Stimulated activated CD8-positive, alpha-beta memory T cell treated with anti-CD3 and anti-CD28 coated beads, Interleukin-4, amount 100 ng/mL, for 24 hours (primary cell): ENCODE data around the gene NR2C2AP.

Experiments
- DNase-seq: peaks from one replicate; pipeline ENCODE4 v3.0.0-alpha.2; 2020; ENCODE audit warnings: low read depth

Gene NR2C2AP

DNA sequence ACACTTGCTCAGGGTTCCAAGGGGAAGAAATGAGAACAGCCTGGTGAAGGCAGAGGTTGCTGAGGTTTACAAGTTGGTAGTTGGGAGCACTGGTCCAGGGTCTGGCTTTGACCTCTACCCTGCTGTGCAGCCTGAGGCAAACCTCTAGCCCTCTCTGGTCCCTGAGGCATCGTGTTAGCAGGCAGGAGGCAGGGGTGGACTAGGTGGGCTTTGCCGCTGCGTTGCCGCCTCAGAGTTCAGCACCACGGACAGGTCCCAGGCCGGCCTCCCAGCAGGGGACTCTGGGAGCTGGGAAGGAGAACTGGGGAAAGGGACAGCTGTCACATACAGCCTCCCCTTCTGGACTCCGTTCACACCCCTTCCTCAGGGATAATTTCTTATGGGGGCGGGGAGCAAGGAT lies 11.7 kb upstream of the NR2C2AP start:
- no peak for DNase-seq

DNA sequence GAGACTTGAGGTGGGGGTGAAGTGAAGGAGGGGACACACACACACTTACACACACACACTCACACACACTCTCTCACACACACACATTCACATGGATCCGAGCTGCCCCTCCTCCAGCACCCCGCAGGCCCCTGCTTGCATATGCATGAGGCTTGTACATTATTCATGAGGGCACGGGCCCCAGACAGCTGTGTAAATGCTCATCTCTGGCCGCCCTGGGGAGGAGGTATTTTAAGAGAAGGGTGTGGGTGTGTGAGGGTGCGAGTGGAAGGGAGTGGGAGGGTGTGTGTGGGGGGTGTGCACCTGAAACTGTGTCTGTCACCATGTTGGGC lies 10.9 kb upstream of the NR2C2AP start:
- no peak for DNase-seq

DNA sequence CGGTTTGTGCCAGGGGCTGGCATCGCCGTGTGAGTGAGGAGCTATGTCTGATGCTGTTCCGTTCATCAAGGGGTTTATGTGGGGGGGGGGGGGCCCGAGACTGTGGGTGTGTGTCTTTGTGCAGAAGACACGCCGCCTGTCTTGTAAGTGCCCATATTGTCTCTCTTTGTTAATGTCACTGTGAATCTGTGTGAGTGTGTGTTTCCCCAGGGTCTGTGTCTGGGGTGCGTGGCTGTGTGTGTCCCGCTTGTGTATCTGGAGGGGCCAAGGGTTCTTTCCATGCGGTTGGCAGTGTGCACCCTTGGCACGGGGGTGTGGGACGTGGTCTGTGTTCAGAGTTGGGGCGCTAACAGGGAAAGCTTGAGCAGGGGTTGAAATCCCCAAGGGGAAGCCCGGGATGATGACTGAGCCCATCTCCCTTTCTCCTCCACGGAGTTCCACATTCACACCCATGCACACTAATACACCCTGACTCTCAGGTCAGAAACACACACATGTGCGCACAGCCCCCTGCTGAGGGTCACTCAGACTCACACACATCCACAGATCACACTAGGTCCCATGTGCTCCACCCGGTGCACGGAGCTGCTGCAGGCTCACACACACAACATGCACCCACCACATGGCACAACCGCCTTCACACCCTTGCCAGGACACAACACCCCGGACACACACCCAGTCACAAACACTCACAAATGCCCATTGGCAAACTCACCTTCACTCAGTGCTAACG lies 10.4 kb upstream of the NR2C2AP start:
- no peak for DNase-seq

DNA sequence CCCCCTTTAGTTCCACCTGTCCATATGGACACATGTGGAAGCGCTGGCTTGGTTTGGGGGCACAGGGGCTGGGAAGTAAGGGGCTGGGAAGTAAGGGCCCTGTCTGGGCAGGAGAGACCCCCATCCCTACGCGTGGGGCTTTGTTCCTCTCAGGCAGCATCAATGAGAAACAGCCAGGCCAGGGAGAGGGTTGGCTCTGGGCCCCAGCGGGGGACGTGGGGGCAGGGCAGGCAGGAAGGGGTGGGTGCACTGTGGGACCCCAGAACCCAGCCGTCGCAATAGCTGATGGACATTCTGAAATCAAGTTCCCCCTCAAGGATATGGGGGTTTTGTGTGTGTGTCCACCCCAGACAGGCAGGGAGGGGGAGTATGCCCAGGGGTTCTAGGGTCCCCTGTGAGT lies 9.7 kb upstream of the NR2C2AP start:
- no peak for DNase-seq

DNA sequence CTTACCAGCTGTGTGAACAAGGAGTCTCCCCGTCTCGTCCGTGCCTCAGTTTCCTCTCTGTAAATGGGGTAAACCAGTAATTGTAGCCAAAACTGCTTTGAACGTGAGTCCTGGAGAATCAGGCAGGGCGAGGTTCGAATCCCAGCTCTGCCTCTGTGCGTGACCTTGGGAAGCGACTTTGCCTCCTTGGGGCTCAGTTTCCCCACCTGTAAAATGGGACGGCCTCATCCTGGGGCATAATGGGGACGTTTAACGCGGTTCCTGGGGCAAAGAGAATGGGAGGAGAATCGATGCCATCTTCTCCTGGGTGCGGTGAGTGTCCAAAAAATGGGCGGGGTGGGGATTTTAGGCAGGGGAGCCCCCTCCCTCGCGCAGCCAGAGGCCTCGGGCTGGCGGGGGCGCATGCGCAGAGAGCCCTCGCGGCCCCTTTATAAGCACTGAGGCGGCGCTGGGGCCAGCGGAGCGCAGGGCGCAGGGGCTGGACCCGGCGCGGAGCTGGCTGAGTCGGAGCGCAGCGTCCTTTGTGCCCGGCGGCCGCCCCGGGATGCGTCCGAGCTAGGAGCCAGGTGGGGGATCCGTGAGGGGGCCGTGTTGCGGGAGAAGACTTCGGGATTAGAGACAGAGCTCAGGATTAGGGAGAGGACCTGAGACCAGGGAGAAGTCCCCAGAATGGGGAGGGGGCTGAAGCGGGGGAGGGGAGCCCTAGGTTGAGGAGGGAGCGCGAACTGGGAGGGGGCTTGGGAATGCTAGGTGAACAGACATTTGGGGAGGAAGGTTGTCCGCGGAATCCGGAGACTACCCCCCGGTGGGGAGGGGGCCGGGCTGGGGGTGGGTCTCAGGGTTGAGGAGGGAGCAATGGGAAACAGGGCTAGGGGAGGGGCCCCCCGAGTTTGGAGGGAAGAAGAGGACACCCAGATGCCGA lies 8.5 kb upstream of the NR2C2AP start, which contains the start of gene NCAN:
TSS of gene NCAN (plus strand) at position 460 of the 922 bp plus-strand sequence. CDS start 4,996 bp downstream, outside the sequence.
- DNase-seq, result no peak

DNA sequence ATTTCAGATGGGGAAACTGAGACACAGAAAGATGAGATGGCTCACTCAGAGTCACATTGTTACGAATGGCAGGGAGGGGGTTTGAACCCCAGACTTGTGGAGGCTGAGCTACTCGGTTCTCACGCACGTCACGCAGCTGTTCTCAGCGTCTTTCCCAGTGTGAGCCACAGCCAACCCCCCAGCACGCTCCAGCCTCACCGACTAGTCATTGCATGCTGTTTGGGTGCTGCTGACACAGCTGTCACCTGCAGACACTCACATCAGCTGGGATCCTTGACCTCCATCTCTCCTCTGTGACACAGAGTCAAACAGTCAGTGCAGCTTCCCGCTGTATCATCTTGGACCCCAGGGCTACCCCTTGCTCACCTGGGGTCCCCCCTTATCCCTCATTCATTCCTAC lies 6.2 kb upstream of the NR2C2AP start:
- DNase-seq, result no peak

DNA sequence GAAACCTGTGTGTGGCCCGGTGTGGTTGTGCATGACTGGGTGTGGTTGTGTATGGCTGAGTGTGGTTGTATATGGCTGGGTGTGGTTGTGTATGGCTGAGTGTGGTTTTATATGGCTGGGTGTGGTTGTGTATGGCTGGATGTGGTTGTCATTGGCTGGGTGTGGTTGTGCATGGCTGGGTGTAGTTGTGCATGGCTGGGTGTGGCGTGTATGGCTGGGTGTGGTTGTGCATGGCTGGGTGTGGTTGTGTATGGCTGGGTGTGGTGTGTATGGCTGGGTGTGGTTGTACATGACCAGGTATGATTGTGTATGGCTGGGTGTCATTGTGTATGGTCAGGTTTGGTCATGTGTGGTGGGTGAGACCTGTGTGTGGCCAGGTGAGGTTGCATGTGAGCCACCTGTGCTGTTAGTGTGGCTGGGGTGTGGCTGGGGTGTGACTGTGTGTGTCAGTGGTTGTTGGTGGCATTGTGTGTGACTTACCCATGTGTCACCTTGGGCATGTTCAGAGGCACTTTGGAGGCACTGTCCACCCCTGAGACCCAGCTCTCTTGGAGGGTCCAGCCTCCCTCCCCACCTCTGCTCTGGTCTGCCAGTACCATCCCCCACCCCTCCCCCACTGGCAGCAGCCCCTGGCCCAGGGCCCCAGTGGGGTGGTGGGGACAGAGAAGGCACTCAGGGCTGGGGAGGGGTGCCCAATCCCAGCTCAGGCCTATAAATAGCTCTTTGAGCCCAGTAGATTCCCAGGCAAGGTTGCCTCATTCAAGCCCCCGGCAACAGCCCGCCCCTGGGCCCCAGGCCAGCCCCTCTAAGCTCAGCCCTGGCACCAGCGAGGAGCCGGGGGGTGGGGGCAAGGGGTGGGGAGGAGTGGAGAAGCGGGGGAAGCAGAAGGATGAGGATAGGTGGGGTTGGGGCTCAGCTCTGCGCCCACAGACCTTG lies 4.7 kb upstream of the NR2C2AP start:
- no peak for DNase-seq

DNA sequence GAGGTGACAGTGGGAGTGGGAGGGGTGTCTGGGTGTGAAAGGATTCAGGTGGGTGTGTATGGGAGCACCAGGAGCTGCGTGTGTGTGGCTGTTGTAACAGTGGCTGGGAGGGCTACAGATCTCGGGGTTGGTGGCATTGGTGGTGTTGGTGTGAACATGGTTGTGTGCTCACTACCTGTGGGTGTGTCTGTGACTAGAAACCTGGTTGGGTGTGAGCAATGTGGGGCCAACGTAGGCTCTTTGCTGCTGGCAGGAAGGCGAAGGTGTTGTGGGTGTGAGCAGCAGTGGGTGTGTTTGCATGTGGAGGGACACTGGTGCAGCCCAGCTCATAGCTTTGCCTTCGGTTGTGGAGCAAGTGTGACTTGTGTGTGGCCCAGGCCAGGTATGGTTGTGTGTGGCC lies 3.7 kb upstream of the NR2C2AP start:
- DNase-seq, result no peak

DNA sequence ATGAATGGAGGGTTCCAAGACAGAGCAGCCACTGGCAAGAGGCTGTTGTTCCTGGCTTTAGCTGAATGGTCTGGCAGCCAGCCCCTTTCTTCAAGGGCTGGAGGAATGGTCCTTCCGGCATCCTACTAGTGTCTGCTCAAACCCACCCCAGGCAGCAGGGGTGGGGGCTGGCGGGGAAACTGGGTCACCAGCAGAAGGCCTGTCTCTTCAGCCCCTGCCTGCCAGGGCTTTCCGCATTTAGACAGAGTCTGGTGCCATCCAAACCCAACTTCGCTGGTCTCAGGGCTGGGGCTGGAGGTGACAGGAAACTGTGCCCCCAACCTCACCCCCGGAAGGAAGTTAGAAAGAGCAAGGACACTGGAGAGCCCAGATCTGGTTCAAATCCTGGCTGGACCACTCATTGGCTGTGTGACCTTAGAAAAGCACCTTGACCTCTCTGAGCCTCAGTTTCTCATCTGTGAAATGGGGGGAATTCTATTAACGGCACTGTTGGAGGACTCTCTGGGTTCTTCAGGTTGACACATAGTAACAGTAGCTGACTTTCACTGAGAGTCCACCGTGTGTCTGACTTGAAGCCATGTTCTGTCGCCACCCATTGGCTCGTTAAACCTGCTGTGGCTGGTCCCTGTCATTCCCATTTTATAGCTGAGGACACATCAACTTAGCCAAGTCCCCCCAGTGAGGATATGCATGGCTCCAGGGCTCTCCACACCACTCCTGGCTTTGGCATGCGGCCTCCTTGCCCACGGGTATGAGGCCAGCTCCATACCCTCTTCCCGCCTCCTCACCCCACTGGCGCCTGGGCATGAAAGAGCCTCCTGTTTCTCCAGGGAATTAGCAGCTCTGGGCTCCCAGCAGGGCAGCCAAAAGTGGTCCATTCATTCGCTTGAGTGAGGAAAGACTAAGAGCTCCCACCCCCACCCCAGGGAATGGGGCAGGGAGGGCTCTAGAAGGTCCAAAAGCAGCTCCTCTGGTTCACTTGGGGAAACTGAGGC lies 2.5 kb upstream of the NR2C2AP start:
- DNase-seq, result no peak

DNA sequence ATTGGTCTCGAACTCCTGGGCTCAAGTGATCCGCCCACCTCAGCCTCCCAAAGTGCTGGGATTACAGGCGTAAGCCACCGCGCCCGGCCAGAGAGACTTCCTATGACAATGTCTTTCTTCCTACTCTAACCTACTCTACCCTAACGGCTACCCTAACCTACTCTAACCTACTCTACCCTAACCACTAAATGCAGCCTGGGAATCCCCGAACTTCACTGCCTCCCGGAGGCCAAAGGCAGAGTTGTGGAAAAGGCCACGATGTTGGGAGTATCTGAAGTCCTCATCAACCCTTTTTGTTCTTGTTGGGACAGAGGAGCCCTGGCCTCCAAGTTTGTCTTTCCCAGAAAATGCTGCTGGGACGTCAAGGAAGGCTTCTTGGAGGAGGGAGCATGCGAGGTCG lies 967 bp upstream of the NR2C2AP start:
- DNase-seq, result no peak

DNA sequence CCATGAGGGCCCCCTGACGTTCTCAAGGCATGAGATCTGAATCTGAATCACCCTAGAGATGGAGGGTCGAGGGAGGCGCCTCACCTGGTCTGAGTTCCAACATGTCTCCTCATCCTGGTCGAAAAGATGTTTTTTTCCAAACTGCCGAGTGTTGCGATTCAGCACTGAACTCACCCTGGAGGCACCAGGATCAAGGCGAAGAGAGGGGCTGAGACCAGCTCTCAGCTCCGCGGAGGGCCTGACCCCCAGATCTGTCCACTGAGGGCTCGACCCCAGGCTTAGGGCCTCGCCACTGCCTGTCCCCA lies 555 bp downstream of the NR2C2AP start:
- no peak for DNase-seq

DNA sequence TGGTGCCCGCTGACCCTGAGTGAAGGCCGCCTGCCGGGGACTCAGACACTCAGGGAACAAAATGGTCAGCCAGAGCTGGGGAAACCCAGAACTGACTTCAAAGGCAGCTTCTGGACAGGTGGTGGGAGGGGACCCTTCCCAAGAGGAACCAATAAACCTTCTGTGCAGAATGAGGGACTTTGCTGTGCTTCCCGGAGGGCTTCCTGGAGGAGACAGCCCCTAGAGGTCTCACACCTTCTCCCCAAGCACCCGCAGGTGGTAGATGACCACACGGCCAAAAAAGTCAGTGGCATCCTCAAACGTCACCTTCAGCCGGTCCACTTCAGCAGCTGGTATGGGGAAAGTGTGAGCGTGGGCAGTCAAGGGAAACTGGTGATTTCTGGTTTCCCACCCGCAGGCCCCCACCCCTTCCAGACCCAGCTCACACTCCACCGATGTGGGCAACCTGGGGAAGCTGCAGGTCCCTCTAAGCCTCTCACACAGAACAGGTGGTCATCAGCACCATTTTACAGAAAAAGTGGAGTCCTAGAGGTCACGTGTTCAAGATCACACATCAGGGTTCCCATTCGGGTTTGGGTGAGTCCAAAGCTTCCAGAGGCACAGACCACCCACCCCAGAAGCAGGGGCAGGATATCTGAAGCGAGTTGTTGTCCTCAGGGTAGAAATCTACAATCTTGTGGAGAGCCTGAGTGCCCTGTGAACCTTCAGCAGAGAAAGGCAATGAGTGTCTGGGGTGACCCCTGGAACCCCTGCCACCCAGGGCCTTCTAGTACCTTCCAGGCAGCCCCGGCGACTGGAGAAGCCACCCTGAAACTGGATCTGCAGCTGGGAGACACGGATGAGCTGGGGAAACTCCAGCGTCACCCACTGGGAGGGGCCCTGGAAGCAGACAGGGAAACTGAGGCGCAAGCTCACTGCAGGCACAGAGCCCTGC lies 1.2 kb downstream of the NR2C2AP start:
- DNase-seq, result no peak

DNA sequence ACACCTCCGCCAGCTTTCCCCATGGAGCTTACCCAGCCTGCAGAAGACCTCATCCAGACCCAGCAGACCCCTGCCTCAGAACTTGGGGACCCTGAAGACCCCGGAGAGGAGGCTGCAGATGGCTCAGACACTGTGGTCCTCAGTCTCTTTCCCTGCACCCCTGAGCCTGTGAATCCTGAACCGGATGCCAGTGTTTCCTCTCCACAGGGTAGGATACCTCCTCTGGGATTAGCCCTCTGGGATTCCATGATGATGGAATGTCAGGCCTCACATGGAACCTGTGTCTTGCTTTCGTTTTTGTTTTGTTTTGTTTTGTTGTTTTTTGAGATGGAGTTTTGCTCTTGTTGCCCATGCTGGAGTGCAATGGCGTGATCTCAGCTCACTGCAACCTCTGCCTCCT lies 9.3 kb downstream of the NR2C2AP start:
- DNase-seq, result no peak

DNA sequence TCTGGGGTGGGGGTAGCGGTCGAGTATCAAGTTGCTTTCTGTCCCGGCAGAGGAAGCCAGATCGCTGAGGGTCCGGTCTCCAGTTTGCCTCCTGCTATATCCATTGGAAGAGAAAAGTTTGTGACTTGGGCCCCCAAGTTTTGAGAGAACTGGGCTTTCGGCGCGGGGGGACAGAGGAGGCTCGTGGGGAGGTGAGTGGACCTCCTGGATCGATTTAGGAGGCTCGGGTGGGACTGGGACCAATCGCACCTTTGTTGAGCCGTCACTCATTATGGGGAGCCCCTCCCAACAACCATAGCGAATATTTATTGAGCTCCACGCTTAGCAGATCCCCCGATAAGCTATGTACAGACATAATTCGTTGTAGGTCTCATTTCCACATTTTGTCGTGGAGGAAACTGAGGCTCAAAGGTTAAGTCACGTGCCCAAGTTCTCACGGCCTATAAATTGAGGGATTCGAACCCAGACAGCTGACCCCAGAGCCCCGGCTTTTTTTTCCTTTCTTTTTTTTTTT lies 10.2 kb downstream of the NR2C2AP start:
- DNase-seq, result no peak

DNA sequence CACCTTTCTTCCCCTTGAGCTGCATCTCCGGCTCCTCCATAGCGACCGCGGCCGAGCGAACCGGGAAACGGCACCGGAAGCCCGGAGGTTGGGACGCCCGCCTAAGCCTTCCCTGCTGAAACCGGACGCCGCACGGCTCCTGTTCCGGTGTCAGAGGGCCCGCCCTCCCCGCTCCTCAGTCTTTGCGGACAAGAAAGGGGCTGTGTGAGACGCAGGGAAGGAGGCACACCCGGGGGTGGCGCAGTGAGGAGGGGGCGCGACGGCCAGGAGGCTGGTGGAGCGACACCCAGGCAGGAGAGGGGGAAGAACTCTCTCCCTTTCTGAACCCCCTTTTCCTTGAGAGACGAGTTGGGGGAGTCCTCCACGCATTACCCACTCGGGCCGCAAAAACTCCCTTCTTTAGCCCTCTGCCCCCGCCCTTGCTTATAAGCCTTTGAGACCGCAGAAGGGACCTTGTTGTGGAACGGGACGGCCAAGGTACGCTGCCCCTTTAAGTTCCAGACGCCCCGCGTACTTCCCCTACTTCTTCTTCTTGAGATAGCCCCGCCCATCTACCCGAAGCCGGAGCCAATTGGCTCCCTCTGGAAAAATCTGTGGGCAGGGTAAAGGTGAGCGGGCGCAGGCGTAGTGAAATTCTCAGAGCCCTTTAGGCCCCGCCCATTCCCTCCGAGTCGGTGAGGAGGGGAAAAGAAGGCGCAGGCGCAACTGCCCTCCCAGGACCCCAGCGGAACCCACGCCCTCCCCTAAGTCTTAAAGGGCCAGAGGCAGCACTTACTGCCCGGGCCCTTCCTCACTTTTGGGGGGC lies 10.9 kb downstream of the NR2C2AP start, which contains the start of the genes BORCS8 and RFXANK:
TSS of gene BORCS8 (minus strand) at position 75 of the 805 bp plus-strand sequence. CDS start at position 40, 35 bp downstream.
TSS of gene RFXANK (plus strand) at position 181 of the 805 bp plus-strand sequence. CDS start 1,689 bp downstream, outside the sequence.
- DNase-seq, result peak; percentile 97

DNA sequence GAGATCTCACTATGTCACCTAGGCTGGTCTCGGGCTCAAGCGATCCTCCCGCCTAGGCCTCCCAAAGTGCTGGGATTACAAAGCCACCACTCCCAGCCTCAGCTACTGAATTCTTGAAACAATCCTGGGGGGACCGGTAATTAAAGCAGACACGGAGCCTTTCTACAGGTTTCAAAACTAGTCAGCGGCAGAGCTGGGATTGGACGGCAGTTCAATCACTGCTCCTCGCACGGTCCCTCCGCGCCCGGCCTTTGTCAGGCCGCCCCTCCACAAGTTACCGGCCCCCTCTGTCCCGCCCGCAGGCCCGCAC lies 11.5 kb downstream of the NR2C2AP start:
- DNase-seq, result no peak

DNA sequence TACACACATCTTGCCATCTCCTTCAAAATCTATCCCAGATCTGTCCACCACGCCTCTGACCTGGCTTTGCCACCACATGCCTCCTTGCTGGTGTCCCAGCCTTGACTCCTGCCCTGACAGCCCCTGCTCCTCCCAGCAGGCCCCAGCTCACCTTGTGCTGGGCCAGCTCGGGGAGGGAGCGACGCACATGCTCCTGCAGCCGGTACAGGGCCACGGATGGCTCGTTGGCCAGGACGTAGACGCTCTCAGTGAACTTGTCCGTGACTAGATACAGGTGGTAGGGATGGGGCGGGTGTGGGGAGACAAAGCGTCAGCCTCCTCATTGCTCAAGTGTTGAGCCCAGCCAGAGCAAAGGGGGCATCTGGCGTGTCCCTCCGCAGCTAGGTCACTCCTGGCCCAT lies 16.5 kb downstream of the NR2C2AP start:
- no peak for DNase-seq

DNA sequence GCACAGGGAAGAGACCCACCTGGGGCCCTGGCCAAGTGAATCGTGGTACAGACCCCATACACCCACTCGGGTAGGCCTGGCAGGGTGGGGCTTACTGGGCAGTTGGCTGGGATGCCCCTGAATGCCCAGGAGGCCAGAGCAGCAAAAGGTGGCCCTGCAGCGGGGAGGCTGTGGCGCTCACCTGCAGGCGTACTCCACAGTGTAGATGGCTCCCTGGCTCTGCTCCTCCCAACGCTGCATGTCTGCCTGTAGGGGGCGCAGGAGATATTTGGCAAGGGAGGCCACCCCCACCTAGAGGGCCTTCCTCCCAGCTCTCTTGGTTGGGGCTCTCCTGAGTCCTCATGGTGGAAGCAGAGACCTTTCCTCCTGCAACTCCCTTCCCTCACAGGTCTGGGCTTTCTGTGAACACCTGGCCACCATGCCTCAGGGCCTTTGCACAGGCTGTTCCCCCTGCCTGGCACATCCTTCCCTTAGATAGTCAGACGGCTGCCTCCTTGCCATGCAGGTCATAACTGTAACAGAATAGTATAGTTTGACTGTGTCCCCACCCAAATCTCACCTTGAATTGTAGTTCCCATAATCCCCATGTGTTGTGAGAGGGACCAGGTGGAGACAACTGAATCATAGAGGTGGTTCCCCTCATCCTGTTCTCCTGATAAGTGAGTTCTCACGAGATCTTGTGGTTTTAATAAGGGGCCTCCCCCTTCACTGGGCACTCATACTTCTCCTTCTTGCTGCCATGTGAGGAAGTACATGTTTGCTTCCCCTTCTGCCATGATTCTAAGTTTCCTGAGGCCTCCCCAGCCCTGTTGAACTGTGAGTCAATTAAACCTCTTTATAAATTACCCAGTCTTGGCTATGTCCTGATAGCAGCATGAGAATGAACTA lies 17.1 kb downstream of the NR2C2AP start:
- peak; percentile 49 for DNase-seq
